PC-9 (cell line): ENCODE results near the gene TELO2. TPM values are rescaled to one million over a fixed set of nuclear protein-coding genes. Genes with fewer than 3 reads are reported as not detected.

Experiments
- BruUV-seq: library from RNA; stranded (reverse); fragments of 400-500 nt; replicated peaks from 2 replicates; lab custom pipeline; 2021; lab: Mats Ljungman, UMichigan
- CTCF ChIA-PET: fragments of 300-600 bp; sonication (Branson Sonifier 250); formaldehyde crosslinking; loops from one replicate; lab custom pipeline; 2022; ENCODE audit warnings: antibody characterized with exemption; lab: Charles Lee
- POLR2A ChIA-PET: fragments of 300-600 bp; sonication (Branson Sonifier 250); formaldehyde crosslinking; loops from one replicate; lab custom pipeline; 2022; ENCODE audit warnings: antibody characterized with exemption; ENCODE audit not compliant: unreplicated experiment; lab: Charles Lee
- DNase-seq, 2 experiments: peaks; one replicate each; pipeline versions ENCODE4 v3.0.0 to v3.0.0-alpha.2; 2015 to 2022; ENCODE audit warnings: mixed read lengths in 1 of 2
- H2AFZ ChIP-seq: fragments of 200-600 bp; sonication (generic); 2 replicates; pipeline ENCODE4 v1.8.1; 2017; ENCODE audit warnings: antibody characterized with exemption
- H3F3A ChIP-seq: fragments of 200-600 bp; sonication (generic); 2 replicates; pipeline ENCODE4 v1.8.1; 2017; ENCODE audit warnings: antibody characterized with exemption, mild to moderate bottlenecking, low read depth; ENCODE audit not compliant: insufficient read depth
- H3K27ac ChIP-seq: fragments of 200-600 bp; sonication (generic); 2 replicates; pipeline ENCODE4 v1.6.1; 2016; ENCODE audit warnings: mixed run types
- H3K27me3 ChIP-seq: fragments of 200-600 bp; sonication (generic); 2 replicates; pipeline ENCODE4 v1.6.1; 2016; ENCODE audit warnings: low read depth, mixed run types; ENCODE audit not compliant: insufficient read depth
- H3K36me3 ChIP-seq: fragments of 200-600 bp; sonication (generic); 2 replicates; pipeline ENCODE4 v1.6.1; 2016; ENCODE audit warnings: low read depth, mixed run types
- H3K4me1 ChIP-seq: fragments of 200-600 bp; sonication (generic); replicated peaks from 2 replicates; pipeline ENCODE4 v1.6.1; 2016; ENCODE audit warnings: mixed run types; ENCODE audit not compliant: insufficient read depth
- H3K4me2 ChIP-seq: fragments of 200-600 bp; sonication (generic); 2 replicates; pipeline ENCODE4 v1.6.1; 2017; ENCODE audit warnings: mixed run types
- H3K4me3 ChIP-seq: fragments of 200-600 bp; sonication (generic); 2 replicates; pipeline ENCODE4 v1.6.1; 2016; ENCODE audit warnings: mixed run types
- H3K79me2 ChIP-seq: fragments of 200-600 bp; sonication (generic); 2 replicates; pipeline ENCODE4 v1.6.1; 2017; ENCODE audit warnings: low read depth, mixed run types
- H3K9me2 ChIP-seq: fragments of 200-600 bp; sonication (generic); 2 replicates; pipeline ENCODE4 v1.8.1; 2017; ENCODE audit warnings: mild to moderate bottlenecking; ENCODE audit not compliant: insufficient read depth
- H3K9me3 ChIP-seq: fragments of 200-600 bp; sonication (generic); 2 replicates; pipeline ENCODE4 v1.8.1; 2016; ENCODE audit warnings: low read depth; ENCODE audit not compliant: insufficient read depth
- H4K20me1 ChIP-seq: fragments of 200-600 bp; sonication (generic); 2 replicates; pipeline ENCODE4 v1.8.1; 2017; ENCODE audit not compliant: insufficient read depth
- CTCF ChIP-seq: fragments of 200-600 bp; sonication (generic); conservative IDR thresholded peaks from 2 replicates; pipeline ENCODE4 v1.6.1; 2017; ENCODE audit warnings: mixed run types, antibody characterized with exemption, mild to moderate bottlenecking, moderate library complexity
- EZH2 ChIP-seq: fragments of 200-600 bp; sonication (generic); IDR thresholded peaks from 2 replicates; pipeline ENCODE4 v1.8.0; 2017; ENCODE audit warnings: antibody characterized with exemption, low read depth
- intact Hi-C: fragments of 100-400 bp; cut with micrococcal nuclease; formaldehyde crosslinking; loops from one replicate; pipeline ENCODE4 v1.10.0; 2022; ENCODE audit not compliant: unreplicated experiment
- total RNA-seq: library from RNA; stranded (reverse); gene quantifications from 2 replicates; pipeline ENCODE4 v1.2.3, GENCODE V29; 2021

Gene TELO2
- total RNA-seq, 1 experiment from 2014 or later: 56.0 TPM

GRCh38 chr16:1531638-1531910, 38.4 kb downstream of the TELO2 start:
- no peak for TF ChIP-seq EZH2

GRCh38 chr16:1532081-1532760, 39.1 kb downstream of the TELO2 start:
- no peaks in the 10 kb centered on the region for H3K79me2 ChIP-seq
- no peaks in the 10 kb centered on the region for H3K9me3 ChIP-seq
- H3K4me3 ChIP-seq: no peak overlapping the region
- H3K9me2 ChIP-seq: no peaks in the 10 kb centered on the region
- H3F3A ChIP-seq: no peaks in the 10 kb centered on the region
- TF ChIP-seq CTCF: no peak
- no peak for TF ChIP-seq EZH2
- H3K27ac ChIP-seq: no peak overlapping the region
- ChIA-PET CTCF (no interaction called here), POLR2A (interaction anchor here (0.6 kb wide), 1 partner anchor 146 kb away, joined by 7 read pairs; the partner anchor contains the start of gene JPT2)
- no peaks in the 10 kb centered on the region; the same call in 1 of the 2 replicates for H4K20me1 ChIP-seq
- no peaks in the 10 kb centered on the region for H3K4me1 ChIP-seq
- no peaks in the 10 kb centered on the region for H3K36me3 ChIP-seq
- H3K27me3 ChIP-seq: no peaks in the 10 kb centered on the region
- H2AFZ ChIP-seq: no peak overlapping the region
- no peak for DNase-seq
- BruUV-seq: no TSS peak
- intact Hi-C loops: no loop called here
- H3K4me2 ChIP-seq: no peak overlapping the region

More at GRCh38 chr16:1531638-1531910, 38.4 kb downstream of the TELO2 start:
- H3K9me2 ChIP-seq: no peaks in the 10 kb centered on the region
- no peak for DNase-seq
- no peaks in the 10 kb centered on the region for H3K9me3 ChIP-seq
- CTCF ChIA-PET: no interaction called here
- no peak overlapping the region for H3K4me2 ChIP-seq
- H3K4me3 ChIP-seq: no peak overlapping the region
- no peak overlapping the region for H2AFZ ChIP-seq
- no peaks in the 10 kb centered on the region; the same call in 1 of the 2 replicates for H4K20me1 ChIP-seq
- no peaks in the 10 kb centered on the region for H3K27me3 ChIP-seq
- intact Hi-C loops: no loop called here
- POLR2A ChIA-PET: no interaction called here
- H3K4me1 ChIP-seq: no peaks in the 10 kb centered on the region
- no TSS peak for BruUV-seq
- no peaks in the 10 kb centered on the region for H3K36me3 ChIP-seq
- no peaks in the 10 kb centered on the region for H3F3A ChIP-seq
- no peaks in the 10 kb centered on the region for H3K79me2 ChIP-seq
- H3K27ac ChIP-seq: no peak overlapping the region

GRCh38 chr16:1532771-1533170, 39.6 kb downstream of the TELO2 start:
- BruUV-seq: no TSS peak
- no peak for DNase-seq
- no peaks in the 10 kb centered on the region; the same call in 1 of the 2 replicates for H4K20me1 ChIP-seq
- no peaks in the 10 kb centered on the region for H3F3A ChIP-seq
- no peak for TF ChIP-seq CTCF
- TF ChIP-seq EZH2: no peak
- no peaks in the 10 kb centered on the region for H3K79me2 ChIP-seq
- no peak overlapping the region for H3K4me2 ChIP-seq
- no peak overlapping the region for H2AFZ ChIP-seq
- POLR2A ChIA-PET: no interaction called here
- no peak overlapping the region for H3K4me3 ChIP-seq
- H3K27me3 ChIP-seq: no peaks in the 10 kb centered on the region
- no peaks in the 10 kb centered on the region for H3K9me3 ChIP-seq
- H3K36me3 ChIP-seq: no peaks in the 10 kb centered on the region
- no peaks in the 10 kb centered on the region for H3K9me2 ChIP-seq
- CTCF ChIA-PET: no interaction called here
- no peaks in the 10 kb centered on the region for H3K4me1 ChIP-seq
- intact Hi-C loops: no loop called here
- H3K27ac ChIP-seq: no peak overlapping the region

- POLR2A ChIA-PET: no interaction called here
Measured at GRCh38 chr16:1533443-1533951, 40.3 kb downstream of the TELO2 start, which contains the start of gene TMEM204. Gene TMEM204, plus strand, starts transcription at chr16:1533666. Its CDS starts 610 bp downstream, at chr16:1534276.

More at GRCh38 chr16:1533443-1533951, 40.3 kb downstream of the TELO2 start, which contains the start of gene TMEM204:
- no peak within 1 kb of the TSS for H3K4me2 ChIP-seq
- no peaks in the 10 kb centered on the region for H3K9me2 ChIP-seq
- H3K4me3 ChIP-seq: no peak within 1 kb of the TSS
- DNase-seq: no peak
- no peaks in the 10 kb centered on the region for H3K79me2 ChIP-seq
- no peak within 1 kb of the TSS for H3K27ac ChIP-seq
- no peaks in the 10 kb centered on the region for H3K4me1 ChIP-seq
- intact Hi-C loops: no loop called here
- TF ChIP-seq CTCF (no peak), EZH2 (no peak)
- CTCF ChIA-PET: no interaction called here
- H2AFZ ChIP-seq: no peak within 1 kb of the TSS
- no peaks in the 10 kb centered on the region for H3K36me3 ChIP-seq
- H4K20me1 ChIP-seq: no peaks in the 10 kb centered on the region; the same call in 1 of the 2 replicates
- BruUV-seq: no TSS peak
- H3F3A ChIP-seq: no peaks in the 10 kb centered on the region
- H3K9me3 ChIP-seq: no peaks in the 10 kb centered on the region
- H3K27me3 ChIP-seq: no peaks in the 10 kb centered on the region
